OCI-LY3 (cell line): Measurements from ENCODE around the gene RELB.
"Not testable (repeated sequence)": the region's sequence is repeated elsewhere in the genome, so short reads cannot be mapped to it uniquely, and the experiment has no call there.

Experiments used
- H2AFZ ChIP-seq: fragments of 200-600, 300-600 bp; shearing (Covaris generic); 2 replicates; pipeline ENCODE4 v1.6.0; 2014; ENCODE audit warnings: antibody characterized with exemption, low read depth, low read length
- H3K27ac ChIP-seq: fragments of 200-600, 300-600 bp; sonication (generic); 2 replicates; pipeline ENCODE4 v1.5.1; 2014; ENCODE audit warnings: mild to moderate bottlenecking, low read length, moderate library complexity, mixed read lengths
- H3K27me3 ChIP-seq: fragments of 200-600, 300-600 bp; sonication (generic); 2 replicates; pipeline ENCODE4 v1.6.1; 2014; ENCODE audit warnings: low read depth, low read length, mixed read lengths
- H3K36me3 ChIP-seq: fragments of 200-600, 300-600 bp; sonication (generic); replicated peaks from 2 replicates; pipeline ENCODE3; 2014; ENCODE audit warnings: low read depth, low read length, mixed read lengths
- H3K4me1 ChIP-seq: fragments of 300-600, 200-600 bp; sonication (generic); 2 replicates; pipeline ENCODE4 v1.6.1; 2014; ENCODE audit warnings: low read length, mixed read lengths
- H3K4me2 ChIP-seq: fragments of 200-600, 300-600 bp; sonication (generic); 2 replicates; pipeline ENCODE4 v1.6.1; 2014; ENCODE audit warnings: low read length, mixed read lengths
- H3K4me3 ChIP-seq: fragments of 300-600, 200-600 bp; sonication (generic); 2 replicates; pipeline ENCODE4 v1.5.1; 2014; ENCODE audit warnings: antibody characterized with exemption, mild to moderate bottlenecking, low read length, moderate library complexity
- H3K79me2 ChIP-seq: fragments of 300-600, 200-600 bp; shearing (Covaris generic); 2 replicates; pipeline ENCODE4 v1.6.1; 2014; ENCODE audit warnings: mild to moderate bottlenecking, low read length, mixed read lengths
- H3K9ac ChIP-seq: fragments of 300-600, 200-600 bp; shearing (Covaris generic); 2 replicates; pipeline ENCODE4 v1.6.0; 2014; ENCODE audit warnings: mild to moderate bottlenecking, low read length, moderate library complexity
- H3K9me3 ChIP-seq: fragments of 200-600, 300-600 bp; shearing (Covaris generic); 2 replicates; pipeline ENCODE4 v1.6.1; 2014; ENCODE audit warnings: low read length, mixed read lengths; ENCODE audit not compliant: insufficient read depth
- H4K20me1 ChIP-seq: fragments of 200-600, 300-600 bp; sonication (generic); 2 replicates; pipeline ENCODE4 v1.6.1; 2016; ENCODE audit warnings: low read length, mixed read lengths; ENCODE audit not compliant: insufficient read depth
- CTCF ChIP-seq: fragments of 200-600, 300-600 bp; sonication (generic); IDR thresholded peaks from 2 replicates; pipeline ENCODE4 v1.5.1; 2014; ENCODE audit warnings: antibody characterized with exemption, low read length, low read depth
- EZH2phosphoT487 ChIP-seq: fragments of 200-600 bp; shearing (Covaris generic); IDR thresholded peaks from 2 replicates; pipeline ENCODE4 v1.6.1; 2018; ENCODE audit warnings: antibody characterized with exemption, mixed run types, low read depth

Gene RELB

GRCh38 chr19:44969437-44969836, 31.8 kb upstream of the RELB start:
- Histone ChIP-seq H3K4me1 (no peaks in the 10 kb centered on the region), H3K9me3 (no peaks in the 10 kb centered on the region), H3K4me2 (no peak overlapping the region), H3K36me3 (peaks cover 15% of the 10 kb centered on the region), H3K9ac (no peak overlapping the region), H3K4me3 (no peak overlapping the region), H3K79me2 (peaks cover 3% of the 10 kb centered on the region; the same call in 1 of the 2 replicates), H2AFZ (no peak overlapping the region), H3K27me3 (no peaks in the 10 kb centered on the region), H3K27ac (no peak overlapping the region), H4K20me1 (no peaks in the 10 kb centered on the region; the same call in 1 of the 2 replicates)
- TF ChIP-seq CTCF (no peak), EZH2phosphoT487 (no peak)

- H3K4me1 ChIP-seq, H3K9me3 ChIP-seq, H3K4me3 ChIP-seq, H3K9ac ChIP-seq, H3K27me3 ChIP-seq, H2AFZ ChIP-seq, H3K27ac ChIP-seq, H3K4me2 ChIP-seq, H4K20me1 ChIP-seq, H3K79me2 ChIP-seq: not testable (repeated sequence)
- H3K36me3 ChIP-seq, result peaks cover 22% of the 10 kb centered on the region
Observed at GRCh38 chr19:44971451-44971850, 29.8 kb upstream of the RELB start.

- peaks cover 3% of the 10 kb centered on the region; the same call in 1 of the 2 replicates for H3K79me2 ChIP-seq
- no peaks in the 10 kb centered on the region for H3K27me3 ChIP-seq
- no peaks in the 10 kb centered on the region for H3K4me1 ChIP-seq
- H3K4me2 ChIP-seq, result no peak overlapping the region
- H3K9me3 ChIP-seq, result no peaks in the 10 kb centered on the region
- H3K36me3 ChIP-seq, result peaks cover 31% of the 10 kb centered on the region
- no peak overlapping the region for H2AFZ ChIP-seq
- no peak overlapping the region for H3K9ac ChIP-seq
- no peak overlapping the region for H3K4me3 ChIP-seq
- no peaks in the 10 kb centered on the region; the same call in 1 of the 2 replicates for H4K20me1 ChIP-seq
- H3K27ac ChIP-seq, result no peak overlapping the region
- TF ChIP-seq CTCF (no peak), EZH2phosphoT487 (no peak)
Observed at GRCh38 chr19:44972802-44973201, 28.5 kb upstream of the RELB start.

GRCh38 chr19:44973982-44974735, 27.1 kb upstream of the RELB start:
- Histone ChIP-seq H3K27ac (no peak overlapping the region), H3K79me2 (peaks cover 3% of the 10 kb centered on the region; the same call in 1 of the 2 replicates), H3K4me2 (no peak overlapping the region), H3K27me3 (no peaks in the 10 kb centered on the region), H2AFZ (no peak overlapping the region), H4K20me1 (no peaks in the 10 kb centered on the region; the same call in 1 of the 2 replicates), H3K4me1 (no peaks in the 10 kb centered on the region), H3K36me3 (peaks cover 32% of the 10 kb centered on the region), H3K9ac (no peak overlapping the region), H3K4me3 (no peak overlapping the region), H3K9me3 (no peaks in the 10 kb centered on the region)
- TF ChIP-seq EZH2phosphoT487 (no peak), CTCF (no peak)
